Adipose tissue (tissue), 3 donors: ENCODE data around the gene PLEKHA6. TPM values are rescaled to one million over a fixed set of nuclear protein-coding genes. Genes with fewer than 3 reads are reported as not detected.

Experiments used
- H3K27ac ChIP-seq: one replicate; pipeline ENCODE4 v1.5.1; 2013; ENCODE audit warnings: low read depth, low read length
- WGBS, 3 donors: extraction: QIAGEN DNeasy Blood & Tissue Kit; methylation state at CpG; one replicate each; pipeline ENCODE4 v1.1.7; 2013; 5-methylcytosine and 5-hydroxymethylcytosine counted together
- polyA plus RNA-seq, 3 donors: library from polyadenylated mRNA; stranded (reverse); fragments of 200-250 nt; gene quantifications; one replicate each; pipeline ENCODE4 v1.2.3, GENCODE V29; 2013
- donor health status: healthy with polysubstance abuse.
- donor health status: Bipolar disorder and iron deficiency.
- donor health status: healthy.

Gene PLEKHA6
- polyA plus RNA-seq, 3 donors = 2.3 to 9.3 (median 4.2) TPM

DNA sequence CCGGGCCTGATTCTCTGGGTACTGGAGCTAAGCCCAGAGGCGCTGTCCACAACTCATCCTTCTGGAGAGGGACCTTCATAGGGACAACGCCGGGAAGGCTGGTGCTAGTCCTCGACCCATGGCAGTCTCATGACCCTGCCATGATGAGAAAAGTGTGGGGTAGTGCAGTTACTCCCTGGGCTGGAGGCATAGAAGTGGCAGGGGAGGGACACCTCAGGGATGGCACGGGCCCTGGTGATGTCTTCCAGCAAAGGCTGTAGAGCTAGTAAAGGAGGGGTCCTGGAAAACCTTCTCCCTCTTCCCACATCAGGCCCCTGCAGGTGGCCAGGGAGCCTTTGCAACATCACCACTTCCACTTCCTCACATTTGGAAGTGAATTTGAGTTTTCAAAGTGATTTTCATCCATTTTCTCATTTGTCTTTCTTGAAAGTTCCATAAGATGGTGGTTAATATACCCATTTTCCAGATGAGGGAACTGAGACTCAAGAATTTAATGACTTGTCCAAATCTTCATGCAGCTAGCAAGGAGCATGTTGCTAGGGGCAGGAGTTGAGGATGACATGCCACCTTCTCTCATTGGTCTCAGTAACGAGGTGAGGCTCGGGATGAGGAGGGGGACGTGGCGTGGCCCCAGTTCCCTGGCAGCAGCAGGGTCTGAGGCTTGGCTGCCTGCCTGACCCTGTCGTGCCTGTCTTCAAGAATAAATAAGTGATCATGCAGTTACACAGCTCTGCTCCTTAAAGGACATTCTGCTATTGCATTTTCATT lies 142.7 kb downstream of the PLEKHA6 start:
- H3K27ac ChIP-seq = no peak overlapping the region
- 85 to 89% (median 86%) methylated on average over 11 of the region's 11 CpGs for WGBS, 3 donors

DNA sequence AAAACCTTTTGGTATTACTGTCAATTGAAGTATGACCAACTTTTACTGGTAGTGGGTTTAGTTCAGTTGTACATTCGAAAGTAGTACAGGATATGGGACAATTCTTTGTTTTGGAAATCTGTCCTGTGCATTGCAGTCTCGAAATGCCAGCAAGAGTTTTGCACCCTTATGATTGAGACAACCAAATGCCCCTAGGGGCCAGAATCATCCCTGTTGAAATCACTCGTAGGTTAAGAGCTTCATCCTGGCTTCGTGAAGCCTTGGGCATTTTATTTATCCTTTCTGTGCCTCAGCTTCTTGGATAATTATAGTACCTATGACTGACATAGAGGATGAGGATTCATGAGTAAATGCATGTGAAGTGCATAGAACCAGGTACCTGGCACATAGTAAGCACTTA lies 143.5 kb downstream of the PLEKHA6 start:
- H3K27ac ChIP-seq = no peak overlapping the region
- WGBS, 3 donors = 82 to 86% (median 86%) methylated on average over 4 of the region's 4 CpGs

DNA sequence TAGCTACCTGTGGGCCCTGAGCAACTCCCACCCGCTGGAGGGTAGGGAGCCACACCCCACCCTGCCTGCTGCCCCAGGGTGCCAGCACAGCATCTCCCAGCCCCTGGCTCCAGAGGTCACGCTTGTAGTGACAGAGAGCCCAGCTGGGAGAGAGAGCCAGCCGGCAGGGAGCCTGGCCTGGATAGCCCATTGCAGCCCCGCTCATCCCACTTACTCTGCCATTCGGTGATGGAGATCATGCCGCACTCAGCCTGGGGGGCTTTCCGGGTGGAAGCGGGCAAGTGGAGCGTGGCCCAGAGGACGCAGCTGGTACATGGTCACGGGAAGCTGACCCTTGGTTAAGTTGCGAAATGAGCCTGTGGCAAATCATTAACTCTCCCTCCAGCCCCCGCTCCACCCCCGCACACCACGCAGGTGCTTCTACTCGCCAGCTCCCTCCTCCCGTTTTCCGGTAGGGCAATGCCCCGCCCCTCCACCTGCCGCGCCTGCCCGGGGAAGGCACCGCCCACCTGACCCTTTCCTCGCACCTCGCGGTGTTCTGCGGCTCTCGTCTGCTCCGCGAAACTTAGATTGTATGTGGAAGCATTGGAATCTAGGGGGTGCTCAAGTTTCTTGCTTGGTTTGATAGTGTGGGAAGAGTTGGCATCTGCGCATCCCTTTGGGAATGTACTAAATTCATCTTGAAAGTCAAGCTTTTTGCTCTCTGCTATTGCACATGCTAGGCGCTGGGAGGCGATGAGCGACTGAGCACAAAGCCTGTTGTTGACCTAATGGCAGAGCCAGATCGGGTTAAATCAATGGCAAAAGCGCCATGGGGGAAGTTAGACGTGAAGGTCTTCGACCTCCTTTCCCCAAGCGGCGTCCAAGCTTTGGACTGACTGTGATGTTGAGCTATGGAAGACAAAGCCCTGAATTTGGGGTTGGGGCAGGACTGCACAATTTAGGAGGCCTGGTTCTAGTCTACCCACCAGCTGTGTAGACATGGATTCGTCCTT lies 145.8 kb downstream of the PLEKHA6 start, which contains the start of gene GOLT1A:
TSS of gene GOLT1A (minus strand) at position 321 of the 995 bp plus-strand sequence. CDS start at position 239, 82 bp downstream.
- WGBS, 3 donors = 9 to 15% (median 12%) methylated on average over 41 of the region's 41 CpGs
- H3K27ac ChIP-seq = no peak within 1 kb of the TSS

DNA sequence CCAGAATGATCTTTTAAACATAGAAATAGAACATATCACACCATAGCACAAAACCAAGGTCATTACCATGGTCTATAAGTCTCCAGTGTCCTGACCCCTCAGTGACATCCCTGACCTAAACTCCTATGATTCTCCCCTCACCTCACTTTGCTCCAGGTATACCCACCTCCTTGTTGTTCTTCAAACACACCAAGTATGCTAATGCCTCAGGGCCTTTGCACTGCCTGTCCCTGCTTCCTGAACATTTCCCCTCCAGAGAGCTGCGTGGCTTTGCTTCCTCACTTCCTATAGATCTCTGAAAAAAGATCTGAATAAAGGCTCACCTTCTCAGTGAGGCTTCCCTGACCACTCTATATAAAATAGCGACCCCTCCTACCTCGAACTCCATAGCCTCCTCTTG lies 147.0 kb downstream of the PLEKHA6 start:
- 85 to 96% (median 88%) methylated on average over 3 of the region's 3 CpGs for WGBS, 3 donors
- H3K27ac ChIP-seq = no peak overlapping the region

DNA sequence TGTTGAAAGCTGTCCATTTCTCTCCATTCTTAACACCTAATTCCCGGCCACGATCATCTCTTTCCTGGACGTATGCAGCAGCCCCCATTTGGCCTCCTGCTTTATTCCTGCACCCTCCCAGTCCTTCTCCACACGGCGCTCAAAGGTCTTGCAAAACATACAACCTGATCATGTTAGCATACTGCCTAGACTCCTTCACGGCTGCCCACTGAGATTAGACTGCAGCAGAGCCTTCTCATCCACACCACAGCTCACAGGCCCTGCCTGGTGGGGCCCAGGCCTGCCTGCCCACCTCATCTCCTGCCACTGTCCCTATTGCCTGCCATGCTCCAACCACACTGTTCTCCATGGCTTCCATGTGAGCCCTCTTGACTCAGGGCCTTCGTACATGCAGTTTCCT lies 148.7 kb downstream of the PLEKHA6 start:
- WGBS, 3 donors = 84 to 88% (median 88%) methylated on average over 7 of the region's 7 CpGs
- no peak overlapping the region for H3K27ac ChIP-seq

DNA sequence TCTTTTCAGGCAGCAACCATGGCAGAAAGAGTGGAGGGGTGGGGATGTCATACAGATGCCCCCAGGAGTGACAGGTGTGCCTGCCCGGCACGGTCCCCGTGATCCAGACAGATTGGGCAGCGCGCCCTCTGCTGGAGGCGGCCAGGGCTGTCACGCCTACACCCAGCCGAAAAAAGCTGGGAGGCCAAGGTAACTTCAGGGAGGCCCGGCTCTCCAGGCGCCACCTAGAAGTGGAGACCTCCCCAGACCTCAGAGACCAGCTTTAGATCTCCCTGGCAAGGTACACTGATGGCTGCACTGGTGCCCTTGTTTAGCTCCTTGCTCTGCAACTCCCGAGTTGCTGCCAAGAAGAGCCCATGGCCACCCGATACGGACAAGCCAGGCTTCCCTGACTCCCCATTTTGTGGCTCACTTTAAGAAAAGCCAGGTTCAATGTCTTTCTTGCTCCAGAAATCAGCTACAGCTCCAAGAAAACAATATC lies 152.6 kb downstream of the PLEKHA6 start:
- WGBS, 3 donors = 10 to 22% (median 21%) methylated on average over 13 of the region's 13 CpGs
- no peak overlapping the region for H3K27ac ChIP-seq

DNA sequence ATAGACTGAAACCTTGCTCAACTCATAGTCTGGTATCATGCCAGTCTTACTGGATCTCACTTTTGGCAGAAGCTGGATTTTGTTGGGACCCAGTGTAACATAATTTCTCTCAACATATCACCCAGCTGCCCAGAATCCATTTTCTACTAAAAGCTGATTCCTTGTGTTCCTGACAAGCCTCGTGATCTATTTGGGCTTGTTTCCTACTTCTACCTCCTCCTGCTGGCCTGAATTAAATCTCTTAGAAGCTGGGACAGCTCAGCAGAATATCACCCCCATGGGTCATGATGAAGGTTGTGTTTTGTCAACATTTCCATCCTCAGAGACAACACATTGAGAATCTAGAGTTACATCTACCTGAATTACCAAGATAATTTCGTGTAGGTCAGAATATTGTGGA lies 153.6 kb downstream of the PLEKHA6 start:
- WGBS, 3 donors = 51 to 60% (median 57%) methylated on average over 2 of the region's 2 CpGs
- H3K27ac ChIP-seq = no peak overlapping the region

DNA sequence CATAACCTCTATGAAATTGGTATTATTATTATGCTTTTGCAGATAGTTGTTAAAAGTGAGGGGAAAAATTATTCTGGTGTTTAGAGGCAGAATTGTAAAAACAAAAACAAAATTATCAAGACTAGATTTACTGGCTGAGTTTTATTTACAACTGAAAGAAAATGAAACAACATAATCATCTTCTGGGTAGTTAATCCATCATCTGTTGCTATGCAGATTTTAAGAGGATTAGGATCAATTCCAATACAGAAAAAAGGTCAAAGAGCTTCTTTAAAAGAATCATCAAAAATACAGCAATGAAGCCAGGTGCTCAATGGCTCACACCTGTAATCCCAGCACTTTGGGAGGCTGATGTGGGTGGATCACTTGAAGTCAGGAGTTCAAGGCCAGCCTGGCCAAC lies 154.2 kb downstream of the PLEKHA6 start:
- H3K27ac ChIP-seq = no peak overlapping the region

DNA sequence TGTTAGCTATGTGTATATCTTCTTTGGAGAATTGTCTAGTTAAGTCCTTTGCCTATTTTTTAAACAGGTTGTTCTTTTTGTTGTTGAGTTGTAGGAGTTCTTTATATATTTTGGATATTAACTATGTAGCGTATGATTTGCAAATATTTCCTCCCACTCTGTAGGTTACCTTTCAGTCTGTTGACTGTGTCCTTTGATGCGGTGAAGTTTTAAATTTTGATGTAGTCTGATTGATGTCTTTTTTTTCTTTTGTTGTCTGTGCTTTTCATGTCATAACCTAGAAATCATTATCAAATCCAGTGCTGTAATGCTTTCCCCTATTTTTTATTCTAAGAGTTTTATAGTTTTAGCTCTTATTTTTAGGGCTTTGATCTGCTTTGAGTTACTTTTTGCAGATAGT lies 154.8 kb downstream of the PLEKHA6 start:
- H3K27ac ChIP-seq = no peak overlapping the region
- WGBS, 3 donors = 88 to 92% (median 89%) methylated on average over 2 of the region's 2 CpGs

DNA sequence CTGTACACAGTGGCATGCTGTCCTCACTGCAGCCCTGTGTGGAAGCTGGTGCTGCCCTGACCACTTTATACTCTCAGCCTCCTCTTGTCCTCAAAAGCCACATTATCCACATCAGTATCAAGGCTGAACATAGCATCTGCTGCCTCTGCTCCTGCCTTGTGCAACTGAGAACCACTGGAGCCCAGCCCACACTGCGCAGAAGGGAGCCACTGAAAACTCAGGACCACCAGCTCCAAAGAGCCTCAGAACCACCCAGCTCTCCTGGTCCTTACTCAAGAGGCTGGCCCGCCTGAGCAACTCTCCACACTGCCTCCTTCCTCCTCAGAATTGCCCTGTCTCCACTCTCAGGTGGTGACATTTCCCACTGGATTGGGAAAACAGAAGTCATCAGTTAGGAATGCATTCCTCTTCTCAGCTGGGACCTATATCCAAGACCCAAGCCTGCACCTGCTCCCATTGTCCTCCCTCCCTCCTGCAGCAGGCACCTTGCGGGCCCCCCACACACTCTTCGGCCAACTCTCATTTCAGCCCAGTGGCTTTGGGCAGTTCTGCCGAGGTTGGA lies 156.4 kb downstream of the PLEKHA6 start:
- 89 to 94% (median 92%) methylated on average over 5 of the region's 5 CpGs for WGBS, 3 donors
- H3K27ac ChIP-seq = no peak overlapping the region

DNA sequence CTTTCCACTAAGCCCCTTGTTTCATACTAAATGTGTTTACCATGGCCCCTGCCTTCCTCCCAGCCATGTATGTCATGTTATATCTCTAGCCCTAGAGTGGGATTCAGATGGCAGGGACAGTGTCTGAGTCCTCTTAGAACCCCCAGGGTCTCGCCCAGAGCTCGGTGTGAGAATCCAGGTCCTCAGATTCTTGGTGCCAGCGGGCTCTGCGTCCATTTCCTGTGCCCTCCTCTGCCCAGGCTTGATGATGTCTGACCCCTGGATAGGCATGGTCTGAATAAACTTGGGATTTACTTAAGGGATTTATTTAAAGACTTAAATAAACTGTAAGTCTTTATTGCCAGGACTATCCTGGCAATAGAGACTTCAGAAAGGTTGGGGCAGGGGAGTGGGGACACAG lies 157.2 kb downstream of the PLEKHA6 start:
- WGBS, 3 donors = 88 to 95% (median 91%) methylated on average over 4 of the region's 4 CpGs
- no peak overlapping the region for H3K27ac ChIP-seq

DNA sequence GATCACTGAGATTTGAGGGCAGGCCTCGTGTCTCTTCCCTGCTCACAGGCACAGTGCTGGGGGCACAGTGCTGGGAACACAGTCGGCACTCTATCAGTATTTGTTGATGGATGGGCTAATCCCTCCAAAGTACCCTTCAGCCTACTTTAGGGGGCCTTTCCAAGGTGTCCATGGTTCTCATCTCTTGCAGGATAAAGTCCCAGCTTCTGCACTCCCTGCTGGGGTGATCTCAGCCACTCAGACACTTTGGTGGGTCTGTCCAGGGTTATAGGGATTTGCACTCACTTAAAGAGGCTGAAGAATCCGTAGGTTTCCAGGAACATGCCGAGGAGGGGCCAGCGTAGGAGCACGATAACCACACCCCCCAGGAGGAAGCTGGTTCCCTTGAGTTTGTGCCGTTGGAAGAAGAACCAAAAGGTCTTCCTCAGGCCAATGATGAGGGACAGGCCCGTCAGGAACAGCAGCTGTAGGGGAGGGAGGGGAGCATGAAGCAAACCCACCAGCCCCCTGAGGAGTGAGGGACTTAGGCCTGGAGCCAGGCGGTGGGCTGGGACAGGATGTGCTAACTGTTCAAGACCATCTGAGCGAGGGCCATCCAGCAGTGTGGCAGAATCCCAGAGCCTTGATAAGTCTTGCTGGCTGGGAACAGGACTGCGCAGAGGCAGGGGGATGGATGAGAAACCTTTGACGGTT lies 158.2 kb downstream of the PLEKHA6 start:
- WGBS, 3 donors = 79 to 89% (median 80%) methylated on average over 12 of the region's 12 CpGs
- no peak overlapping the region for H3K27ac ChIP-seq

DNA sequence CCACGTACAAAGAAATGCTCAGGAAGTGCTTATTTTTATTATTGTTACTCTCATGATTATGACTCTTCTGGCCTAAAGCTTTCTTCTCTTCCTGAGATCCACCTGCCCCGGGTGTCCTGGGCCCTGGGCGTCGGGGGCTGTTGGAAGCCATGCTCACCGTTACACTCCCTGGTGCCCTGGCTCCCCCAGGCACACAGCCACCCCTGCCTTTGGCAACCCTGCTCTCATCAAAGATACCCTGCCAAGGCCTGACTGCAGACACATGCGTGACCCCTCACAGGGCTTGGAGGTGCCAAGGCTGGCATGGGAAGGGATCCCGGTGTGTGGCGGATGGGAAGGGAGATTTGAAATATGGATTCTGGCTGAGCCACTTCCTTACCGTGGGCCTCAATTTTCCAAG lies 160.2 kb downstream of the PLEKHA6 start:
- 80 to 84% (median 82%) methylated on average over 9 of the region's 9 CpGs for WGBS, 3 donors
- H3K27ac ChIP-seq = no peak overlapping the region

DNA sequence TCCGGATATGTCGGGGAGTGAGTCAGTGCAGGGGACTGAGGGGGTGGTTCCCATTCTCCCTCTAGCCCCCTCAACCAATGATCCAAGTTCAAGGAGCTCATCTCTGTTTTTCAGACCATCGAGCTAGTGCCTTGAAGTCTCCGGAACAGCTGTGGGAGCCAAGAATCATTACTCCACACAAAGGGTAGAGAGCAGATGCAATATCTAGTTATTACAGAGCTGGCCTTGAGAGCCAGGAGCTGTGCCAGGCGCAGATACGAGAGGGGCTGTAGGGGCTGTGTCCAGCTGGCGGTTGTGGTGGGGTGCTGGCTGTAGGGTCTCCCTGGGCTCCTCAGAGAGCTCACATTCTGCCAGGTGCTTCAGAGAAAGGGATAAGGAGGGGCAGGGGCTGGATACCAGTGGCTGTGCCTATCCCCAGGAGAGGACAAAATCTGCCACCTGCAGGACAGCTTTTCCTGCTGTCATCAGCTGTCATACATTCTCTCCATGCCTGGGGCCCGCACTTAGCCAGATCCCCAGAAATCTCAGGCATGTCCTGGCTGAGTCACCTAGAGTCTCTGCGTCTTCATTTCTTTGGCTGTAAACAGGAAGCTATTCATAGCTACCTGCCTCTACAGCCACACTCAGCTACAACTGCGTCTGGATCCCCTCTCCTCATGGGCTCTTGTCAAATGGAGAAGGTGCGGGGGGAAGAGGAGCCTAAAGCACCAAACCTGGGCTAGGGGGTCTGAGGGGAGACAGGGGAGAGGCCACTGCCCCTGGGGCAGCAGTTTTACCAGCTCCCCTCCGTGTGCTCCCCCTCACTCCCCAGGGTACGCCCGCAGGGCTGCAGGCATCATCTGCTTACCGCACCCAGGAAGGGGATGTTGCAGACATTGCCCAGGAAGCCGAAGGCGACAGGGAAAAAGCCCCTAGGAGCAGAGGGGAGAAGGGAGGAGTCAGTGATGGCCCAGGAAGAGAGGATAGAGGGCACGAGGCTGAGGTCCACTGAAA lies 161.1 kb downstream of the PLEKHA6 start:
- H3K27ac ChIP-seq = no peak overlapping the region
- WGBS, 3 donors = 51 to 61% (median 60%) methylated on average over 18 of the region's 18 CpGs

DNA sequence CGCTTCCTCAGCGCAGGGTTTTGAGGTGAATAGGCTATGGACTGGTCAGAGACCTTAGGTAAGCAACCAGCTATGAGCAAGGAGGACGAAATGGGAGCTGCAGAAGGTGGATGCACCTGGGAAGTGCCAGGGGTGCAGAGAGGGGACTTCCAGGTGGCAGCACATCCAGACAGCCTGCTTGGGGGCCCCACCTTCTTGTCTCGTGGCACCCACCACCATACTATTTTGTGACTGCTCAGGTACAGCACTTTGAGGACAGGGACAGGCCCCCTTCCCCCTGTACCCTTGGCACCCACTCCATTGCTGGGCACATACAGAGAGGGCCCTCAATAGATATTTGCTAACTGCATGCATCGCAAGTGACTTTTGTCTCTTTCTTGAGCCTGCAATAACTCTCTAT lies 162.7 kb downstream of the PLEKHA6 start:
- WGBS, 3 donors = 83 to 90% (median 88%) methylated on average over 5 of the region's 5 CpGs
- H3K27ac ChIP-seq = no peak overlapping the region

DNA sequence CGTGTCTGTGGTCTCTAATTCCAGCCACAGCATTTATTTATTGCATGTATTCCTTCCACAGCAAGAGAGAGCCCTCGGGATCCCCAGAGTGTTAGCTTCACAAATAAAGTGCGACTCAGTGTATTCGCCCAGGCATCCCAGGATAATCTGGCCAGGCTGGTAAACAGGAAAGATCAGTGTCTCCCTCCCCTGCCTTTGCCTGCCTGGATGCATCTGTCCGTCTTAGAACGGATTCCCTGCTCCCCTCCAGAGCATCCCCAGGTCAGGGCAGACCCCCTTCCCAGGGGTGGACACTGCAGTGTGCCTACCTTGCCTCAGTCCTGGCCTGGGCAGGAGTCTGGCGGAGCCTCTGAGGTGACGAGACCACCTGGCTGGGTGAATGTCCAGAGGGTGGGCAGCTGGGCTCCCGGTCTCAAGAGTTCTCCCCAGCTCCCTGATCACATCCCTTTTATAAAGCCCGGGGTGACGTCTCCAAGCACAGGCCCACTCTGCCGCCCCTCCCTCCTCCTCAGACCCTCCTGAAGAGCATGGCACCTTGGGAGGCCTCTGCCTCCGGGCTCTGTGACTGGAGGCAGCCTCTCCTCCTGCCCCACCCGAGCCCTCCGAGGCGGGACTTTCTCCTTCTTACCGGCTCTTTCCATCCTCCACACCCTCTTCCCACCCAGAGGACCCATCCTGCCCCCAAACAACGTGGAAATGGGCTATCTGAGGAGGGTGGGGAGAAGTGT lies 163.5 kb downstream of the PLEKHA6 start, which contains the start of gene KISS1:
TSS of gene KISS1 (minus strand) at position 424 of the 728 bp plus-strand sequence. CDS start 3,615 bp downstream, outside the sequence.
- WGBS, 3 donors = 55 to 64% (median 64%) methylated on average over 18 of the region's 18 CpGs

More for the DNA sequence above, 163.5 kb downstream of the PLEKHA6 start, which contains the start of gene KISS1:
- H3K27ac ChIP-seq = no peak within 1 kb of the TSS
